ENCODE measurements around the gene LIX1.
"Not testable (repeated sequence)": the region's sequence is repeated elsewhere in the genome, so short reads cannot be mapped to it uniquely, and the experiment has no call there.

LIX1 gene

DNA sequence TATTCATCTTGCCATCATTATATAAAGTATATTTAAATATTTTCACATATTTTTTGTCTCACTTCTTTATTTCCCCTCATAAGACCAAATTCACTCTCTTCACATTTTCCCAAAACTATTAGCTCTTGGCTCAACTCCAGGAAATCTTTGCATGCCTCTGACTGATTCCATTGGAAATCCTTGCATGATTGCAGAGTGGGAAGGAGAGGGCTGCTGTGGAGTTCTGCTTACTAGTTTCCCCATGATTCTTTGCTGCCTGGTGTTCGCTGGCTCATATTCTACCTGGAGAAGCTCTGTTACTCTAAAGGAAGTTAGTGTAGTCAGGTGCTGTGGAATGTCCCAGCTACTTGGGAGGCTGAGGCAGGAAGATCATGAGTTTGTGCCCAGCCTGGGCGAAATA is 41.9 kb downstream of the LIX1 start:
- no peak for DNase-seq

DNA sequence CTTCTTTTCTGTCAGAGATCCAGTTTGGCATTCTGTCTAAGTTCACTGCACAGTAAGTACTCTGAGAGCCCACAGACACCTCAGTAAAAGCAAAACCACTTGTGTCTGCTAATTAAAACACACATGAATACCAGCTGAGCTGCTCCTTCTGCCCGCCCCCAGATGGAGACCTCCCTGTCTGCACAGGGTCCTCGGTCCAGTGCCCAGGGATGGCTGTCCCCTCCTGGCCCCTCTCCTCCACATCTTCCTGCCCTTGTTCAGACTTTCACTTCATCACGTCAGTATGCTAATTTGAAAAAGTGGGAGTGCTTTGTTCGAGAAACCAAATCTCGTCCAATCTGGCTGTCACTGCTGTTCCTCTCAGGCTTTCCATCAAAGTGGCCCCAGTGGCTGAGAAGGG is 43.5 kb downstream of the LIX1 start:
- no peak for DNase-seq

DNA sequence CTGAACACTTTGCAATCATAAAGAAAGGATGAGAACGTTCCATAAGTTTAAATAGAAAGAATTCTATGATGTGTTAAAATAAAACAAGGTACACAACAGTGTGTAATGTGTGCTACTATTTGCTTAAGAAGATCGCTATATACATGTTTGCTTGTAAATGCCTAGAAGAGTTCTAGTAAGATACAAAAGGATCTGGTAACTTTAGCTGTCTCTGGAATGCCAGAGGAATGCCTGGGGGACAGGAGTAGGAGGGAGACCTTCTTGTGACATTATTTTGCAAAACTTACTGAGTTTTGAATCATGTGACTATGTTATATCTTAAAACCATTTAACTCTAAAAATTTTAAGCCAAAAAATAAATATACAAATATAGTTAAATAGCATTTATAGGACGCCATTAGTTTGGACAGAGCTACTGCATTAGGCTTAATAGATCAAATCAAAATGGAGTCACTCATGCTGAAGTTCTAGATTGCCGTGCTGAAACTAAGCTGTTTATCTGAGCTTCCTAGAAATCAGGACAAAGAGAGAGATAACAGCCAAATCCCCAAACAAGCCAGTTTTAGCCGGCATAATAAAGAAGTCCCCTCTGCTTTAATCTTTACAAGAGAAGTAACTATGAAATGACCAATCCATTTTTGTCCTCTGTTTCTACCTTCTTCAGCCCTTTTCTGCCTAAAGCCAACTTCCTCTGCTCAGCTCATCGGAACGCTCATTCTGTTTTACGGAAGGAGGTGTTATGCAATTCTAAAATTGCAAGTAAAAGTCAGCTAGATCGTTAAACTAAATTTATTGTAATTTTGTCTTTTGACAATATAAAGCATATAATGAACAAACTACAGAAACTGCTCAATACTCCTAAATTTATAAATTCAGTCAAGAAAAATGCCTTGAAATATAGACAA is 44.8 kb downstream of the LIX1 start:
- DNase-seq: peak; percentile 71 to 74

DNA sequence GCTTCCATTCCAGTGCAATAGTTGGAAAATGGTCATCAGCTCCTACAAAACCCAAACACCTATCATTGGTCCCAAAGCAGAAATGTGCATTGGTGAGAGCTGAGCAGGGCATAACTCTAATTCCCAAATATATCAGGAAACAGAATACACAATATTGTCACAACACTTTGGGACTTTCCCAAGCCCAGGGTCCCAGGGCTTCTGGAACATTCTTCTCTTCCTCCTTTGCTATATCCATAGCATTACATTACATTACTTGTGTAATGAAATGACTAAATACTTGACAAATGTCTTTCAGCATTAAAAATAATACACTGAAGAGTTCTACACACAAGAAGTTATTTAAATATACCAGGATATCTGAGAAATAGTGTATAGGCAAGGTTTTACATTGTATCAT is 45.6 kb downstream of the LIX1 start:
- no peak for DNase-seq

DNA sequence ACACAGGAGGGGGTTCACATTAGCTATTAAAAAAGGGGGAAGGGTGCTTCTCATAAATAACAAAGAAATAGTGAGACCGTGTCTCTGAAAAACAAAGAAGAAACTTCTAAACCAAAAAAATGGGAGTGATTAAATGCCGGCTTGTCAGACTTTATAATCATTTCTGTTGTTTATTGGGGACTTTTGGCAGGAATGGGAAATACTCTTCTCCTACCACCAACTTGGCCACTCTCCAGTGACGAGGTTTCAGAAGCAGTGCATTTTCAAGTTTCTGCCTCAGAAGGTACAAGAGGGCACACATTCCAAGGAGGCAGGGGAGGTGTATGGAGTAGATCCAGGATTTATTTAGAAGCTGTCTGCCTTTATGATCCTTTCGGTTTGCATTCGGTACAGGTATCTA is 46.2 kb downstream of the LIX1 start:
- DNase-seq: no peak

DNA sequence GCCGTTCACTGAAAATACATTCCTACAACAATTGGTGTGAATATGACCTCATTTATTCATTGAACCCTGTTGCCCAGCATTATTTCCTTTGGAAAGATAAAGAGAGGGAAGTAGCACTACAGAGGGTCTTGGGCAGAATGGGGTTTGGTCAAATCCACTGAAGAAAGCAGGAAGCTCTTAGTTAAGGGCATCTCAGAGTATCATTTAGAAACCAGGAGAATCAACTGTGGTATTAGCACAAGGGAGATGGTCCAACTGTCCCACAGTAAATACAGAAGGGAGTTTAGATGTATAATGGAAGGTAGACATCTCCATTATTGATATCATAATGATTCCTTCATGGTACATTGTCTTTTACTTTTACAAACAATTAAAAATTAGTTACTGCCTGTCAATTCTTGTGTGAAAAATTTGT is 47.1 kb downstream of the LIX1 start:
- DNase-seq: no peak

DNA sequence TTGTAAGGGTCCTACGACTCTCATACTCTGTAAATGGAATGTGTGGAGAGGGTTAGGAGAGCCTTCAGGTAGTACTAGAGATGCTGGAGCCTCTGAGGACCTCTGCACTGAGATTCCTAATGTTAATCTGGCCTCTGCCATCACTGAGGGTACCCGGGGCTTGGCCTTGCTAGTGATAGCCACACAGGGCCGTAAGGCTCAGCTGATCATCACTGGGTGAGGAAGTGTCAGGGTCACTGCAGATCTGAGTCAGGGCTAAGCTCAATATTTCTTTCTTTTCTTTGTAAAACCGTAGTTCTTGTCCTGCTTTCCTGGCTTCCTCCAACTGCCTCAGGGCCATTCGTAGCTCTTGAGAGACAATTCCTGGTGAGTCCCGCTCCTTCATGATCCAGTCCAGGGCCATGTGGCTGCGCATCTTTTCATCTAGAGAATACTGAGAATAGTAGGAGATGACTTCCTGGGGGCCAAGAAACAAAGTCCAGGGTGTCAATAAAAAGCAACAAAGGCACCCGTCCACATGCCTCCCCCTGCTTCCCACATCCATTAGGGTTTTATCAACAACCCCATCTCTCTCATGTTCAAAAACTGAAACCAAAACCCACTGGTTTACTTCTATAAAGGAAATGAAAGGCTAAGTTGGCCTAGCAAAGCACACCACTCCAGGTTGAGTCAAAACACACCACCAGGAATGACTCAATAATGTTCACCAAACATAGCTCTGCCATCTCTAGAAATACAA is 47.7 kb downstream of the LIX1 start:
- no peak for DNase-seq

DNA sequence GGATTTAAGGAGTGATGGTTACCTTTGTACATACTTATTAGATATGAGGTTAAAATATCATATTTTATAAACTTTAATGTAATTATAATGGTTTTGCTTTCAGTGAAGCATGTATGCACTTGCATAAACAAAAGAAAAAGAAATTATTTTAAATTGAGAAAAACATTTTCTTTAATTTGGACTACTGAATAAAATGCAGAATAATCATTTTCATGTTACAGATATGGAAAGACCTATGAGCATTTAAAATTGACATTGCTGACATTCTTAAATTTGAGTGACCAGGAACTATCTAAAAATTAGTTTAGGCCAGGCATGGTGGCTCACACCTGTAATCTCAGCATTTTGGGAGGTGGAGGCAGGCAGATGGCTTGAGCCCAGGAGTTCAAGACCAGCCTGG is 49.2 kb downstream of the LIX1 start:
- DNase-seq: no peak

DNA sequence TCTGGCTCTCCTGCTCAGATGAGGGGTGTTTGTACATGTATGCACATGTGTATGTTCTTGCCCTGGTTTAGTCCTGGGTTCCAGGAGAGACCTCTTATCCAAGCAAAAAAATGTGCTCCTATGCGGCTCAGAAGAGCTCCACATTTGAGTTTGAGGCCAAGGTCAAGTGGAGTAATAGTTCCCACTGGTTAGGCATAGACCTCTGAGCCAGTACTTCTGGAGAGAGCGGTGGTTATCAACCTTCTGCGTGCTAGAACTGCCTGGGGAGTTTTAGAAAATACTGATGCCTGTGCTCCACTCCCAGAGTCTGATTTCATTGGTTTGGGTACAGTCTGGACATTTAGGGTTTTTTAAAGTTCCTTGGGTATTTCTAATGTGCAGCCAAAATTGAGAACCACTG is 51.5 kb downstream of the LIX1 start:
- no peak for DNase-seq

DNA sequence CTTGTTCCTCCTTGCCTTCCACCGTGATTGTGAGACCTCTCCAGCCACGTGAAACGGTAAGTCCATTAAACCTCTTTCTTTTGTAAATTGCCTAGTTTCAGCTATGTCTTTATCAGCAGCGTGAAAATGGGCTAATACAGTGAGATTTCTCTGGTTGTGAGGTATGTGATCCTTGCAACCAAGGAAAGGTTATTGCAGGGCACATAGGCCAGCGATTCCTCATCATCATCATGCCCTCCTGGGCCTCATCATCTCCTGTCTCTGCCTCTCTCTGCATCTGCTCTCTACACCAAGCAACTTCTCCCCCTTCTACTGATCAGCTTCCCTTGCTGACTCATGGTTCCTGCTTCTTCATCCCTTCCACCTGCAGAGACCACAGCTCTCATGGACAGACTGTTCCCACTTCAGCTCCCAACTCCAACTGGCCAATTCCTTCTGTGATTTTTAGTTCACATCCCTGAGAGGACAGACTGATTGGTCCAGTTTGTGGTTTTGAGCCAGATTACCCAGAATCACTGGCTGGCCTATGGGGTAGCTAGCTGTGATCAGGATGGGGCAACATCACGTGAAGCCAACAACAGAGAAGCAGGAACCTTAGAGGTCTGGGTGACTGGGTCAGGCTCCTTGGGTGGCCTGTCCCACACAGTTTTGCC is 53.1 kb downstream of the LIX1 start:
- DNase-seq: peak in 1 of 2 experiments; percentile 18

DNA sequence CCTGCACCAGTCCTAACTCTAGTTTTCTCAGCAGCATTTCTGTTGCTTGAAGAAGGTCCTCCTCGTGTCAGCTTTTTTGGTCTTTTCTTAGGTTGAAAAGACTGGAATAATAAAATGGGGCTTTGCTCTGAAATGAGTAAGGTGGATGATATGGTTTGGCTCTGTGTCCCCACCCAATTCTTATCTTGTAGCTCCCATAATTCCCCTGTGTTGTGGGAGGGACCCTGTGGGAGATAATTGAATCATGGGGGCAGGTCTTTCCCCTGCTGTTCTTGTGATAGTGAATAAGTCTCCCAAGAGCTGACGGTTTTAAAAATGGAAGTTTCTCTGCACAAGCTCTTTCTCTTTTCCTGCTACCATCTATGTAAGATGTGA is 53.6 kb downstream of the LIX1 start:
- no peak for DNase-seq

DNA sequence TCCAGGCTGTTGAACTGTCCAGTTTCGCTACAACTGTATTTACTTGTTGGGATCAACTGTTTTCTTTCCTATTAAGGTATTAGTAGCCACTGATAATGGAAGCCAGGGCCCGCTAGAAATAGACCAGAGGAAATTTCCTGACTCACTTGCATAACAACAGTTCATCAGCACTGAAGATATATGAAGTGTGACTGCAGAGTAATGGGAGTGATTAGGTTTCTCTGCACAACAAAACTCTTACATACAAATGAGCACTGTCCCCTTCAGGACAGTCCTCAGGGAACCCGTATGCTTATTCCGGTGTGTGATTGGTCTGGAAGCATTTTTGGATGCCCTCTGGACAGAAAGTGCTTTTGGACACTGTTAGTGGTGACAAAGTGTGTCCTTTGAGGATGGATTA is 55.3 kb downstream of the LIX1 start:
- no peak for DNase-seq

DNA sequence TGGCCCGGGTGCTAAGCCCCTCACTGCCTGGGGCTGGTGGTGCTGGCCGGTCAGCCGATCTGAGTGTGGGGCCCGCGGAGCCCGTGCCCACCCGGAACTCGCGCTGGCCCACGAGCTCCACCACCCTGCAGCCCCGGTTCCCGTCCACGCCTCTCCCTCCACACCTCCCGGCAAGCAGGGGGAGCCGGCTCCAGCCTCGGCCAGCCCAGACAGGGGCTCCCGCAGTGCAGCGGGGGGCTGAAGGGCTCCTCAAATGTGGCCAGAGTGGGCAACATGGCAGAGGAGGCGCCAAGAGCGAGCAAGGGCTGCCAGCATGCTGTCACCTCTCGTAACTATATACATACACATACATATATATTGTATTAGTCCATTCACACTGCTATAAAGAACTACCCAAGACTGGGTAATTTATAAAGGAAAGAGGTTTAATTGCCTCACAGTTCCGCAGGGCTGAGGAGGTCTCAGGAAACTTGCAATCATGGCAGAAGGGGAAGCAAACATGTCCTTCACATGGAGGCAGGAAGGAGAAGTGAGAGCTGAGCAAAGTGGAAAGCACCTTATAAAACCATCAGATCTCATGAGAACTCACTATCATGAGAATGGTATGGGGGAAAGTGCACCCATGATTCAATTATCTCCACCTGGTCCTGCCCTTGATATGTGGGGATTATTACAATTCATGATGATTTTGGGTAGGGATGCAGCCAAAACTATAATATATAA is 56.8 kb downstream of the LIX1 start:
- no peak for DNase-seq

DNA sequence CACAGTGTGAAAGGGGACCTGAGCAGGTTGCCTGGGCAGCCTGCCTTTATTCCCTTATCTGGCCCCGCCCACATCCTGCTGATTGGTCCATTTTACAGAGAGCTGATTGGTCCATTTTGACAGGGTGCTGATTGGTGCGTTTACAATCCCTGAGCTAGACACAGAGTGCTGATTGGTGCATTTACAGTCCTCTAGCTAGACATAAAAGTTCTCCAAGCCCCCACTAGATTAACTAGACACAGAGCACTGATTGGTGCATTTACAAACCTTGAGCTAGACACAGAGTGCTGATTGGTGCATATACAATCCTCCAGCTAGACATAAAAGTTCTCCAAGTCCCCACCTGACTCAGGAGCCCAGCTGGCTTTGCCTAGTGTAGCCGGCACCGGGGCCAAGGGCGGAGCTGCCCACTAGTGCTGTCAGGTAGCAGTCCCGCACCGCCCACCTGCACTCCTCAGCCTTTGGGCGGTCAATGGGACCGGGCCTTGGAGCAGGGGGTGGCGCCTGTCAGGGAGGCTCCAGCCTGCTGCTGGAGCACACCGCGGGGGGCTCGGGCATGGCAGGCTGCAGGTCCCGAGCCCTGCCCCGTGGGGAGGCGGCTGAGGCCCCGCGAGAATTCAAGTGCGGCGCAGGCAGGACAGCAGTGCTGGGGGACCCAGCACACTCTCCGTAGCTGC is 57.5 kb downstream of the LIX1 start:
- DNase-seq: not testable (repeated sequence)

DNA sequence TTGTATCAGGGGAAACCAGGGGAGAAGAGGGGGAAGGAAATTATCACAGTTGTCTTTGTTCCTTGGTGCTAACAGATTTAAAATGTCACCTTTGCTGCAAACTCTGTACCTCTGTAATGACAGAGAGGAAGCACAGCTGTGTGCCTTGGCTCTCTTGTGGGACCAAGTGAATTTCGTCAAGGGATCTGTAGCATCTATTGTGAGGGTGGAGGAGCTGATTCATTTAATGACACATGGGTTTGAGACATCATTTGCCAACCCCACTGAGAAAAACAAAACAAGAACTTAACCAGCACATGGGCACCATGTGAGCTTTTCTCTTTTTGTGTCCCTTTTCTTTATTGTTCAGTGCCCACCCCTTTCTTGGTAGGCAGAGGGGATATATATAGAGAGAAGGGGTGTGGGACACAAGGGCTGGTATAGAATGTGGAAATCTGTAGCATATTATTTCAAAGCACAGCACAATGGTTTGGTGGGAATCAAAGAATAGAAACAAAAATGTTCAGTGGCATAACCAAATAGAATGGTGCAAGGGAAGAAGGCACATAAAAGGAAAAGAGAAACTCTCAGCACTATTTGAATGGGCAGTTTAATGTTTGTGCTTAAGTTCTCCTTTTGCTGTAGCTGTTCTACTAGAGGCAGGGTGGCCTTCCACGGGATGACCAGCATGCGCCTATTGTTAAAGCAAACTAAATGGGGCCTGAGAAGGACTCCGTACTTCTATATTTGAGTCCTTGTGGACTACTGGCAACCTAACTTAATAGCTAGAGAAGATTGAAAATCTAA is 63.3 kb downstream of the LIX1 start:
- peak; percentile 43 to 44 for DNase-seq

DNA sequence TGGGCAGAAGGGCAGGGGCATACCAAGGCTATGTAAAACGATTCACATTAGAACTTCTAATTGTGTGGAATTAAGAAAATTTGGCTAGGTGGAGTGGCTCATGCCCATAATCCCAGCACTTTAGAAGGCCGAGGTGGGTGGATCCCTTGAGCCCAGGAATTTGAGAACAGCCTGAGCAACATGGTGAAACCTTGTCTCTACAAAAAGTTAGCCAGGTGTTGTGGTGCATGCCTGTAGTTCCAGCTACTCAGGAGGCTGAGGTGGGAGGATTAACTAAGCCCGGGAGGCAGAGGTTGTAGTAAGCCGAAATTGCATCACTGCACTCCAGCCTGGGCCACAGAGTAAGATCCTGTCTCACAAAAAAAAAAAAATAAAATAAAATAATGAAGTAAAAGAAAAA is 65.2 kb downstream of the LIX1 start:
- DNase-seq: no peak

DNA sequence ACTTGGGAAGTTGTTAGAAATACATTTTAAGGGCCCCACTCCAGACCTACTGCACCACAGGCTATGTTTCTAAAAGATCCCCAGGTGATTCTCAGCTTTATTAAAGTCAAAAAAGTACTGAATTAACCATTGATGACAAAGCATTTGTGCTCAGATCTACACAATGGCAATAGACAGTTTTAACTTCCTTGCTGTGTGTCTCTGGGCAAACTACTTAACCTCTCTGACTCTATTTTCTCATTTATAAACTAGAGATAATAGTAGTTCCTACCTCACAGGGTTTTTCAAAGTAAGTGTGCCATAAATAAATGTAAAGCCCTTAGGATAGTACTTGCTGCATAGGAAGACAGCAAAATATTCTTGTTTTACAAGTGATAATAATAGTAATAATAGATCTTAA is 66.3 kb downstream of the LIX1 start:
- DNase-seq: no peak

DNA sequence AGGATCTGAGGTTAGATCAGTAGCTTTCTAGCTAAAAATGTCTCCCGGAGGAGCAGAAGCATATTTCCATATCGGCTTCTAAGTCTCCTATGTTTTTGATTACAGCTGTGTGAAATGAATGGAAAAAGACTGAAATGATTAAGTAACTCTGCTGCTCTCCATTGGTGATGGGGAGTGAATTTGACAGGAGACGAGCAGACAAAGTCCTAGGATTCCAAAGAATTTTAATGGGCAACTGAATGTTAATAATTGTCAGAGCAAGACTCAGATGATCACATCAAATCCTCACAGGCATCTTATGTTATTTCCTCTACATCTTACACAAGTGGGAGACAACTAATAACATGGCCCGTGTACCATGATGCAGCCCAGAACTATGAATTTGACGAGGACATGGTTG is 66.8 kb downstream of the LIX1 start:
- DNase-seq: no peak

DNA sequence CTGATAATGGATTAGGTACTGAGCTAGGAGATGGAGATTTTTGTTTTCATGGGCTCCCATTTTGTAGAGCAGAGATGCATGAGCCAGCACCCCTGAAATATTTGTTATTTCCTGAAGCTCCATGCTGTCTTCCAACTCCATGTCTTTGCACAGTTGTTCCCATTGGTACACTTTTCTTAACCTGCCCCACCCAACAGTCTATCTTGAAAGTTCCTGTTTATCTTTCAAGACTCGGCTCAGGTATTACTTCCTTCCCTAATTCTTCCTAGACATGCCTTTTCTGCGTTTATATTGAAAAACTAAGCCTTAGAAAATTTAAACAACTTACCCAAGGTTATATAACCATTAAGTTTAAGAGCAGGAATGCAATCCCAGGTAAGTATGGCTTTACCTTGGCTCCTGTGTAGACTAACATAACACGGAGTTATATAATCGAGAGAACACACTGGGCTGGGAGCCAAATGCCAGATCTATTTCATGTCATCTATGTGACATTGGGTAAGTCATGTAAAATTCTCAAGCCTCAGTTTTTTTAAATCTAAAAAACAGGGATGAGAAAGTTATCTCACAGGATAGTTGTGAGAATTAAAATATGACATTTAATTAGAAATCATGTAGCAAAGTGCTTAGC is 67.4 kb downstream of the LIX1 start:
- DNase-seq: no peak

DNA sequence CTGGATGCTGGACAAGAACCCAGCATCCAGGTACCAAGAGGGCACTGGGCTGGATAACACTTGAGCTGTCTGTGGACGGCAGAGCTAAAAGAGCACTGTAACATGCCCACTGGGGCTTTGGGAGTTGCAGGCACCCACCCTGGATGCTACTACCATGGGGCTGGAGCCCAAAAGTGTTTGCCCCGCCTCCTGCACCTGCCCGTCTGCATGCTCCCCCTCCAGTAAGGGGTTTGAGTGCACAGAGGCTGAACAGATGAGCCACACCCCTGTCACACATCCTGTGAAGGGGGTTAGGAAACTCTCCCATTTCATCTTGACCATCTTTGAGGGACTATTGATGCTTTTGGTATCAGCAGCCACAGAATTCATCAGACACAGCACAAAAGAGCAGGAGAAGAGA is 69.0 kb downstream of the LIX1 start:
- DNase-seq: no peak

DNA sequence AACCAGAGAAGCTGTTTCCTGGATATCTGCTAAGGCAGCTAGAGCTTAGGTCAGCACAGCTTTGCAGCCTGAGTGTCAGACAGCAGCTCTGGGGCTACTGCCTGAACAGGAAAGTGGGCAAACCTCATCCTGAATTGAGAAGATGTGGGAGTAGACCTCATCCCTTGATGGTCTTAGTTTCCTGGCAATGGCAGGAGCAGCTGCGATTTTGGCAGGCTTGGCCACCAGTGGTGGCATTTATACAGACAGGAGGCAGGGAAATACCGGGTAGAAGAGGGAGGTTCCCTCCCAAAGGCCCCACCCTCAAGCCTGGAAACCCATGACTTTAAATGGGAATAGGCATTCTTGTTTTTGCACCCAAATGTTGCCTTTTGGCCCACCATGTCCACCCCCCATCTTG is 69.7 kb downstream of the LIX1 start:
- no peak for DNase-seq
